T follicular helper cell (primary cell): ENCODE data around the gene PPT2.
"Not testable (repeated sequence)": the region's sequence is repeated elsewhere in the genome, so short reads cannot be mapped to it uniquely, and the experiment has no call there.

Source experiments
- DNase-seq: peaks from one replicate; pipeline ENCODE4 v3.0.0-alpha.2; 2020; ENCODE audit warnings: low read depth

Gene PPT2

DNA sequence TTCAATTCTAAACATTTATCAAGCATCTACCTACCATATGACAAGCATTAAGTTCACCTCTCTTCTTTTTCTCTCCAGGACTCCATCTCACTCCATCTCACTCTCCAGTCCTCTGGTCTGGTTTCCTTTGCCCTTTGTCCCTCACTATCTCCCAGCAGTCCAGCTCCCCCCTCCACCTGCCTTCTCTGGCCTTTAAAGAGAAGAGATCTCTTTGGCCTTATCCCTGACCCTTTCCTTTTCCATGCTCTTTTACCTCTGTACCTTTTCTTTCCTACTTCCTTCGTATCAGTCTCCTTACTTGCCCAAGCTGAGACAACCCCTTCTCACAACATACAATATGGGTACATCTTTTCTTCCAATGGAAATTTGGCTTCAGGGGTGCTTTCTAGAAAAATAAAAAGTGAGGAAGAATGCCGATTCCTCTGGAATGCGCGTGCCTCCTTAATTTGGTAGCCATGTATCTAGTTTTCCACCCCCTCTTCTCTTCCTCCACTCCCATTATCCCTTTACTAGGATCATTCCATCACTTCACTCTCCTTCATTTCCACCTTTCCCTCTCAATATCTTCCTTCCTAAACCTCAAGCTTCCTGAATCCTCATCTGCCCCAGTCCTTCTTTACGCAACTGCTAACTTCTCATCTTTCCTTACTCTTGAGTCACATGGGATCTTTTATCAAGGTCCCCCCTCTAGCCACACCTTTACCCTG lies 22.7 kb downstream of the PPT2 start:
- DNase-seq, result no peak

DNA sequence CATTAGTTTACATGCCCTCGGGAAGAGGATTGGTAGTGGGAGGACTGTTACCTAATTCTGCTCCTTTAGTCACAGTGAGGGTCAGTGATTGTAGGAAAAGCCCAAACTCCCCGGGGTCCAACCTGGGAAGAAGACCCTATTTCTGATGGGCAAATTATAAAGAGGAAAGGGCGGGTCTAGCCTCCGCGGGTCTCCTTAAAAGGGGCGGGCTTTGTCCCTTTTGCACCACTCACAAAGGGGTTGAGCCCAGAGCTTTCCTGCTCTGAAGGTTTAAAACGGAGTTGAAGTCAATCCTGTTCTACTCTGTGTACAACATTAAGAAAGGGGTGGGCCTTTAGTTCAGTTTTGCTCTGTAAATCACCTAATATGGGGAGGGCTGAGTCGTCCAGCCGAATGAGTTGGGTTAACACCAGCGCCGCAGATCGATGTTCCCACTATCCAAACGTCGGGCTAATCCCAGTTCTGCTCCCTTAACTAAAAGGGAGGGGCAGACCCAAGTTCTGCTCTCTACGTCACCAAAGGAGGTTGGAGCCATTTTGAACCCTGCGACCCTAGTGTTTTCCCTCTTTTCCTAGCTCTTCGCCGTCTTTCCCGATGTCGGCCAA lies 23.3 kb downstream of the PPT2 start:
- DNase-seq, result no peak

DNA sequence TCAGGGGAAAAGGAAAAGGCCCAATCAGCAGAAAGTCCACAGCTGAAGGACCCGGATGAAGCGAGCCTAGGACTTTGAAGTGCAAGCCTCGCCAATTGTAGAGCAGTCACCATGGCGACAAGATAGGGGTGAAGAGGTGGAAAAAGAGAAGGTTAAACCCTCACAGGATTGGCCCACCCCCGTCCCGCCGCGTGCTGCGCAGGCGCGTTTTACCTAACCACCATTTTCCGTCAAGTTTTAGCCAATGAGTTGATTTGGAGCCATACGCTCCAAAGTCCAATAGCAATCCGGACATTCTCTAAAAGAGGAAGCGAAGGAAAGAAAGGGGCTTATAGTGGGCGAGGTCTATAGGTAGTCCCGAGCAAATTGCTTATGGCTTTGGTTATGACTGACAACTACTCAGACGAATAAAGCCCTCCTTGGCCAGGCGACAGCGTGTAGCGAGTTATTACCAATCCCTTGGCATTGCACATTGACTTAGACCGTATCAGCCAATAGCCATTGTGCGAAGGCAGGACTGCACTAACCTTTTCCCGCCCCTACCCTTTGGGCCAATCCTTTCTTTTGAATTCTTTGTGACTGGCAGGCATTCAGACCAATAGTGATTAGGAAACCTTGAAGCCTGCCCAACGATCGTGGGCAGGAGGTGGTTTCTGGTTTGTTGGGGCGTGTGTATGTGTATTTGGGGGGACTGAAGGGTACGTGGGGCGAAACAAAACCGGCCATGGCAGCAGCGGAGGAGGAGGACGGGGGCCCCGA lies 24.0 kb downstream of the PPT2 start, which contains the start of gene RNF5:
Gene RNF5, plus strand, starts transcription at position 618 of the 759 bp plus-strand sequence. Its CDS starts 107 bp downstream, at position 725.
- peak; percentile 93 for DNase-seq

DNA sequence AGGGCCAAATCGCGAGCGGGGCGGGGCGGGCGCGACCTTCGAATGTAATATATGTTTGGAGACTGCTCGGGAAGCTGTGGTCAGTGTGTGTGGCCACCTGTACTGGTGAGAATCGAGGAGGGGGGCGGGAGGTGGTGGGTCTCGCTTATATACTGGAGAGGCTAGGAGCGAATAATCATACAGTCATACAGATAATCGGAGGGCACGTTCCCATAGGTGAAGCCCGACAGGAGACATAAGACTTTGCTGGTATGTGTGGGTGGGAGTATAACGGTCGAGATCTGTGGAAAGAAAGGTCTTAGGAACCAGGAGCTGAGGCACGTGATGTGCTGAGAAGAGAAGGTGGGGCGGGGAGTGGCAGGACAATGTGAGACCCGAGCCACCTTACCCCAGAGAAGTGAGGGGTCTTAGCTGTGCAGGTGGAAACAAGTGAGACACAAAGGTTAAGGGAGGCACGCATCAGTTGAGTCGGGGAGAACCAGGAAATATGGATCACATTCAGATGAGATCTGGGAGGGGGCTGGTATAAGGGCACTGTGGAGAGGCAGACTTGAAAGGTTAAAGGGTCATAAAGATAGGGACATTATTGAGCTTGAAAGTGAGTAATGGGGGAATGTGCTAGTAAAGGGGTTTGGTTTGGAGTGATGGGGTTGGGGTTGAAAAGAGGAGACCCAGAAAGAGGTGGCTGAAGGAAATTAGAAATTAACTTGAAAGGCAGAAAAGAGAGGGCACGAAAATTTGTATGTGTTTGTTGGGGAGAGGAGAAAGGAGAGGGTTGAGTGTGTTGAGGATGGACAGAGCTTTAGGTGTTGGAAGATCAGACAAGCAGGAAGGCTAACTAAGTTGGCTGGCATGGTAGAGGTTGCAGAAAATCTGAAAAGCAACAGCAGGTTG lies 24.9 kb downstream of the PPT2 start:
- no peak for DNase-seq

DNA sequence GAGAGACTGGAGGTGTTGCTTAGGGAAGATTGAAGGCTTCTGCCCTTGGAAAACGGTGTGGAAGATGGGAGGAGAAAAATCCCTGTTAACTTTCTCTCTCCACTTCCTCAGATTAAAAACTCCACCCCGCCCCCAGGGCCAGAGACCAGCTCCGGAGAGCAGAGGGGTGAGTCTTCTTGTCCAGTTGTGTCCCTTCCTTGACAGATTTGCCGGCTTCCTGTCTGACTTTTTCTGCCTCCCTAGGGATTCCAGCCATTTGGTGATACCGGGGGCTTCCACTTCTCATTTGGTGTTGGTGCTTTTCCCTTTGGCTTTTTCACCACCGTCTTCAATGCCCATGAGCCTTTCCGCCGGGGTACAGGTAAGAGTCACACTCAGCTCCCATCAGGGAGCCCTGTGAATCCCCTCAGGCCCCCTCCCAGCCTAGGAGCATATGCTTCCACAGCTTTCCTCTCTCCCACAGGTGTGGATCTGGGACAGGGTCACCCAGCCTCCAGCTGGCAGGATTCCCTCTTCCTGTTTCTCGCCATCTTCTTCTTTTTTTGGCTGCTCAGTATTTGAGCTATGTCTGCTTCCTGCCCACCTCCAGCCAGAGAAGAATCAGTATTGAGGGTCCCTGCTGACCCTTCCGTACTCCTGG lies 25.9 kb downstream of the PPT2 start:
- DNase-seq, result no peak

DNA sequence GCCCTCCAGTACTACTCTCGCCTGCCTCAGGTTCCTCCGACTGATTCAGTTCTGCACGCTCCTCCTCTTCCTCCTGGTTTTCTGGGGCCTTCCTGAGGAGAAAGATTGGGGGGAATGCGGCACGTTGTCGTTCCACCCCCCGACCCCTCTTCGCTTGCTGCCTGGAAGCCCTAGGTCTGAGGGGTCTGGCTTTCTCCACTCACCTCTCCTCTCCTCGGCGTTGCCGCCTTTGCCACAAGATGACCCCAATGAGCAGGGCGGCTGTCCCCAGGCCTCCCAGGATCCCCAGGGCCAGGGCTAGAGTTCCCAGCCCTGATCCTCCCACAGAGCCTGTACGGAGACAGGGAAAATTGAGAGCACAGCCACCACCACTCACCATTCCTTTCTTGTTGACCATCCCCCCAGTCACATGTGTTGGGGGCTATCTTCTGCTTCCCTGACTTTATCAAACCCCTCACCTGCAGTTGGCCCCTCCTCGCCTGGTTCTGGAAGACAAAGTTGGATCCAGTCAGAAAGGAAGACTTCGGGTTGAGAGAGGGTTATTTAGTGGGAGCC lies 27.3 kb downstream of the PPT2 start:
- DNase-seq, result no peak

DNA sequence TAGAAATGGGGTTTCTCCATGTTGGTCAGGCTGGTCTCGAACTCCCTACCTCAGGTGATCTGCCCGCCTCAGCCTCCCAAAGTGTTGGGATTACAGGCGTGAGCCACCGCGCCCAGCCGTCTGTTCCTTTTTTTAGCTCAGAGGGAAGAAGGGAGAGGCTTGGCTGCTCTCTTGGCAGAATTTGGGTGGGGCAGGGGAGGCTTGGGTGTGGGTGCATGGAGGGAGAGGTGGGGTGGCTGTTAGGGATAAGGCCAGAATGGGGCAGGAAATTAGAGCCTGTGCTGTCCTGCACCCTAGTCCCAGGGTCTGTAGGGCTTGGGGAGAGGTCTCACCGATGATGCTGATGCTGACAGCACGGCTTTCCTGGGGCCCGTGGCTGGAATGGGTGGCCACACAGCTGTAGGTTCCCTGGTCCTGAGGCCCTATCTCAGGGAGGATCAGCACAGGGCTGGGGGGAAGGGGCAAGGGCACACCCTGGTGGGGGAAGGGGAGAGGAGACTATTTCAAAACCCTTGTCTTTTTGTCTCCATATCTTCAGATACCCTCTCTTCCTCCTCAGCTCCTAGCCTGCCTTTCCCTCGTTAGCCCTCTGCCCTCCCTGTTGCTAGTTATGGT lies 28.1 kb downstream of the PPT2 start:
- DNase-seq, result no peak

DNA sequence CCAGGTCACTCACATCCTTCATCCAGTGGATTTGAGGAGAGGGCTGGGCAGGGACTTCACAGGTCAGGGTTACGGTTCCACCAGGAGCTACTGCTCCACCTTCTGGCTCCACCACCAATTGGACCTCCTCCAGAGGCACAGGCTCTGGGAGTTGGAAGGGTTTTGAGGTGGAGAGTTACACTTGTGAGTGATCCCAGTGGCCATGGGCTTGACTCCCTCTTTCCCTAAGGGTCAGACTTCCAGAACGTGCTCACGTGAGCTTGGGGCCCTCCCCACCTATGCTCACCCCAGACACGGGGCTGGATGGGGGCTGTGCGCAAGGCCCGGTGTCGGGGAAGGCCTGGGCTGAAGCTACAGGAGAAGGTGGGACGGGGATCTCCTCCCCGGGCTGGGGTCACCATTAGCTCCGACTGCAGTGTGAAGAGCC lies 28.6 kb downstream of the PPT2 start:
- DNase-seq, result no peak

DNA sequence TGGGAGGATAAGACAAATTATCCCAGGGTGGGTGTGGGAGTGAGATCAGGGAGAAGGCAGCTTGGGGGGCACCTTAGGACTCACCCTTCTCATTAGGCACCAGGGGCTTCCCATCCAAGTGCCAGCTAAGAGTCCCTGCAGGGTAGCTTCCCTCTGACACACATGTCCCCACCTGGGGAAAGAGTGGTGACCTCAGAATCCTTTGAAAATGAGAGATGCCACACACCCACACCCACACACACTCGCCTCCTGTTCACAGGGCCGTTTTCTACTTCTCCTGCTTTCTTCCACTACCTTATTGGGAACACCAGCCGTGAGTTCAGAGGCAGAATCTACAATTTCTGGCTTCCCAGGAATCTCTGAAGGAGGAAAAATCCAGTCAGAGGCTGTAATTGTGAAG lies 29.1 kb downstream of the PPT2 start:
- DNase-seq, result no peak

DNA sequence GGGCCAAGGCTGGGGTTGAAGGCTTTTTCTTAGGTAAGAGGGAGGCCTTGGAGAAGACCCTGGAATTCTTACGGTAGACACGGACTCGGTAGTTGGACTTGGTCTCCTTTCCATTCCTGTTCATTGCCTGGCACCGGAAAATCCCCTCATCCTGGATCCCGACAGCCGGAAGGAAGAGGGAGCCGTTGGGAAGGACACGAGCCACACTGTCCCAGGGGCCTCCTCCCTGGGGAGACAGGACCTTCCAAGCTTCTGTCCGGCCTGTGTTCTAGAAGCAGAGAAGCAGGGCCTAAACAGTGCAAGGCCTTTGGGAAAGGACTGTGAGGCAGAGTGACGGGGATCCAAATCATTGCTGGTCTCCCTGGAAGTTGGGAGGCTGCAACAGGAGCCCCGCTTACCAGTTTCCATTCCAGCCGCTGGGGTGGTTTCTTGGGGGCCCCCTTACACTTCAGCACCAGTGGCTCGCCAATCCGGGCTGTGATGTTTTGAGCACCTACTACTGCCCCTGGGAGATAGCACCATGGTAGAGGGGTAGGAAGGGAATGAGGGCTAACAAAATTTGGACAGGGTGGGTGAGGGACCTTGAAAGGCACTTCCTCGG lies 29.6 kb downstream of the PPT2 start:
- no peak for DNase-seq

DNA sequence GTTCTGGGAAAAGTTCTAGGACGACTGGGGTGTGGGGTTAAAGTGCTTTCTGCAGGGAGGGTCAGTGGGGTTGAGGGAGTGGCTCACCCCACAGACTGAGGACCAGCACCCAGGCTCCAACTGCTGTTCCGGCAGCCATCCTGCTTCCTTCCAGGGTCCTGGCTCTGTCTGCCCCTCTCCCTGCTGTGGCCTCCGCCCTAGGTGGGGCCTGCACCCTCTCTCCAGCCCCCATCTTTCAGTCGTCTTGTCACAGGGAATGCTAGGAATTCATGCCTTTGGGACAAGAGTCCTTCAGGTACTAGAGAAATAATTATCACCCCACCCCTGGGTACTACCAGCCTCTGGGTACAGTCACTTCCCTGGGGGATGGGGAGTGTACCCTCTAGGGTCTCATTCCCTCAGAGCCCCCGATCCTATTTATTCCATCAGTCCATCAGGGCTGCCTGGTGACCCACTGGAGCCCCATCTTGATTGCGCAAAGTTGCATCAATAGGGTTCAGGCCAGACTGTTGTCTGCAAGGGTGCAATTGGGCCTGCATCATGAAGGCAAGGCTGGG lies 30.2 kb downstream of the PPT2 start, which contains the start of gene AGER:
Gene AGER, minus strand, starts transcription at position 170 of the 557 bp plus-strand sequence. Its CDS starts 31 bp downstream, at position 139.
- no peak for DNase-seq

DNA sequence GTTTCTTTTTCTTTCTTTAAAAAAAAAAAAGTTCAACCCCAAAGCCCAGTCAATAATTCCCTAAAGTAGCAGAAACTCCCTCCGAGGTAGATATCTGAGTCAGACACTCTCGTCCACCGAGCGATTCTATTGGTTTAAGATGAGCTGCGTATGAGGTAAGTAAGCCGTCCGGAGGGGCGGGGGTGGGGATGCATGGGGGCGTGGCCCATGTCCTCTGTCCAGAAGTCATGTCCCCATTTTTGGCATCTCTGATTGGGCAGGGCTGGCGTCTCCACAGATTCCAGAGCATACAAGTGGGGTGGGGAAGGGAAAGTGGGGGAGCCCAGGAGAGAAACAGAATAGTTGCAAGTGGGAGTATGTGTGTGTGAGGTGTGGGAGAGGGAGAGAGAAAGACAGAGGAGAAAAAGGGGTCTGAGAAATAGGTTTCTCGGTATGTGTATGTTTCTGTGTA lies 31.8 kb downstream of the PPT2 start:
- peak; percentile 41 for DNase-seq

DNA sequence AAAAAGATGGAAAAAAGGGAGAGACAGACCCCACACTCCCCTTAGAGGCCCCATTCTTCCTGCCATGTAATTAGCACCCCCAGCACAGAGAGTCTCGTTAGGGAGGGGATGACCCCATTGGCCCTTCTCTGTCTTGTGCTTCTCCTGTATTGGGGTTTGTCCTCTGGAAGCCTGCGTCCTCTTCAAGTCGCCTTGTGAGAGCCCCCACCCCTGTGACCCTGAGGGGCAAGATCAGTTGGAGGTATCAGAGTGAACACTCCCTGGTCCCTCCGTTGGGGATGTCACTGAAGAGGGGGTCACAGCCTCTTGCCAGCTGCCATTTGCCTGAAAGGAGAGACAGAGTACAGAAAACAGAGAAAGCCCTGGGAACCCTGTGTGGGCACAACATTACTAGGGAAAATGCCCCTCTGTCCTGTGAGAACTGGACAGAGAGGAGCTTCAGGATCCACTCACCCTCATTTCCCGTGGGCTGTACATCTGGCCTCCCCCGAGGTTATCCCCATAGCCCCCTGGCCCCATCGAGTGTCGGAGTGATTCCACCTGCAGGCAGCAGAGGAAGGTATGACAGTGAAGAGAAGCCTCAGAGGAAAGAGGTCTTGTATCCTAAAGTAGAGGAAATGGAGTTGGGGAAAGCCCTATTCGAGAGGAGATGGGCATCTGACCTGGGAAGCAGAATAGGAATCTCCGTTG lies 32.4 kb downstream of the PPT2 start:
- DNase-seq, result not testable (repeated sequence)

DNA sequence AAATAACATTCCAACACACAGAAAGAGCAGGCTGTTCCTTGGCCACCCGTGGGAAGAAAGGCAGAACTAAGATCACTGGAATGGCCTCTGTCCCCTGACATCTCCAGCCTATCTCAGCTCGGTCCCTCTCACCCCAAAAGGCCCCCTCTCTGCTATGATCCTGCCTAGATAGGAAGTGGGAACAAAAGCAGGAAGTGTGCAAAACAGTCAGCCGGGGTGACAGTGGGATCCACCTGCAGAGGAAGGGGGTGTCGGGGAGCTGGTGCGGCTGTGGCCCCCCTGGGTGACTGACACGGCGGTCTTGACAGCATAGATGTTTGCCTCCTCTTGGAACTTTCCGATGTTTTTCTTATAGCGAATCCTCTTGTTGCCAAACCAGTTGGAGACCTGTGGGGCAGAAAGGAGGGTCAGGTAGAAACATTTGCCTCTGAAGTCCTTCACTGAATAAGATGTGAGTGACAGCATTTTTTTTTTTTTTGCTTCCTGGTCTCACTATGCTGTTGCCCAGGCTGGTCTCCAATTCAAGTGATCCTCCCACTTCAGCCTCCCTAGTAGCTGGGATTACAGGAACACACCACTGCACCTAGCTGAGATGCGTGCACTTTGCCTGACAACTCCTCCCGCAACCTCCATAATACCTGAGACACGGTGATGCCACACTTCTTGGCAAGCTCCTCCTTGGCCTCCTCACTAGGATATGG lies 33.2 kb downstream of the PPT2 start:
- no peak for DNase-seq

DNA sequence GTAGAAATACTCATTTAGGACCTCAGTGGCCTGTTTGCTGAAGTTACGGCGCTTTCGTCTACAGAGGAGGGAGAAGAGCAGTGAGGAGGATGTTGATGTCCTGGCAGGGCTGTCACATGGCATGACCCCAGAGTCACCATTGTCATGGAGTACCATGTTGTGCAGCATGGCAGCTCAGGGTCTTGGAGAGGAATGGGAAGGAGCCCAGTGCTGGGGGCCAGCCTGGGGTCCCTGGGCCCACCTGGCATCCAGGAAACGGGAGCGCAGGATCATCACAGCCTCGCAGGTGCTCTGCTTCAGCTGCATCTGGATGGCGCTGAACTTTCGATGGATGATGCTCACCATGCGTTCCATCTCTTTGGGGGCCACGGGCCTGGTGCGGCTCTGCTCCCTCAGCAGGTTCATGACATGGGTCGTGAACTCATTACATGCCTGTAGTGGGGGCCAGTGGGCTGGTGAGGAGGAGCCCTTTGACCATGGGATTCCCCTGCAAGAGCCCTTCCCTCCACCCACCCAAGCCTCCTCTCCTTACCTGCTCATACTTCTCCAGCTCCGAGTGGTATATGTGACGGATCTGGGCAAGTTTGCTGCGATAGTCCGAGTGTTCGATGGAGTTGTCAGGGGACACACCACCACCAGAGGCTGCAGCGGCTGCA lies 33.9 kb downstream of the PPT2 start:
- DNase-seq, result not testable (repeated sequence)

DNA sequence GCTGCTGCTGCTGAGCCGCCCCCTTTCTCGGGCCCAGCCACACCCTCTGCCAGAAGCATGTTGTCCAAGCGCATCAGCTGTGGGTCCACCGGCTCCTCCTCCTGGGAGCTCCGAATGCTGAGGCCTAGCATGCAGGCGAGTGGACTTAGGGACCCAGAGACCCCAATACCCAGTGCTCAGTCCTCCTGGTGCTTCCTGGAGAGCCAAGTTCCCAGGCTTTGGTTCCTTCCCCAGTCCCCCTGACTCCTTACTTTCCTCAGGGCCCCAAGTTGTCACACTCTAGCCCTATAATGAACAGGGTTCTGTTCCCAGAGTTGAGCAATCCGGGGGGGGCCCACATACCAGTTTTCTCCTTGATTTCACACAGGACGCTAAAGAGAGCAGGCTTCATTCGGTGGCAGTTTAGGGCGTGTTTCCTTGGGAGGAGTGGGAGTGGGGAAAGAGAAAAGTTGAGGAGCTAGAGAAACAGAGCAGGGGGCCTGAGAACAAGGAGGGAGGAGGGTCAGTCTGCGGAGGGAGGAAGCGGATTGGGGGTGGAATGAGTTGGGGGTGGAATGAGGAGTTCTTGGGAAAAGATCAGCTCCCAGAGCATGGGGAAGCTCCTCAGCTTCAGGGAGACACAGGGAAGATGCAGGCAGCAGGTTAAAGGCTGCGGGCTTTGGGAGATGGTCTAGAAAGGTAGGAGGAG lies 34.6 kb downstream of the PPT2 start:
- DNase-seq, result no peak

DNA sequence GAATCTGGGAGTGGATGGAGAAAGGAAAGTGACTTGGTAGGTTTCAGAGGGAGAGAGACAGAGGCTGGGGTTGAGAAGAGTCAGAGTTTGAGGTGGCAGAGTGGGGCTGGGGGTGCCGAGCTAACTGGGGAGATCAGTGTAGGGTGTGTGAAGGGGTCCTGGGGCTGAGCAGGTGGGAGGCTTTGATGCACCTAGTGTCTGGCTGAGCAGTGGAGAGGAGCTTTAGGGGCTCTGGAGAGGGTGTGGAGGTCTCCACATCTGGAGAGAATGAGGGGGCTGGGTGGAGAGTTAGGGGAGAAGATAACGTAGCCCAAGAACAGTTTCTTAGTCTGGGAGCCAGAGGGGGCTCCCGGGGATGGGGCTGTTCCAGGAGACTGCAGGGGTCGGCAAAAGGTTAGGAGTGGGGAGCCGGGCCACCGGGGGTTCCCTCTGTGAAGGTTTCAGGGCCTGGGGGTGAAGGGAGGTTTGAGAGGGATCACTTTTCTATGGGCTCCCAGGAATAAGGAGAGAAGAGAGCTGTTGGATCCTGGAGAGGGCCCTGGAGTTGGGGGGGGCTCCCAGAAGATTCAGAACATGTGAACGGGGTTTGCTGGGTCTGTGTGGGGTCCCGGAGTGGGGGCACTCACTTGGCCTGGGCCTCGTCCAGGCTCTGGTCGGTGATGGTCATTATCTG lies 35.3 kb downstream of the PPT2 start:
- no peak for DNase-seq
